ENCODE data around the gene DCST2.

GRCh38 chr1:155001425-155001674 lies 32.2 kb downstream of the DCST2 start:
- TF ChIP-seq CTCF (IDR thresholded peaks at IDR 0.05) (no peak), POLR2A (IDR thresholded peaks at IDR 0.05) (no peak)
